Astrocyte of the cerebellum (primary cell): ENCODE measurements around the gene DEFB132.
A peak's percentile ranks its signal among the peaks of the same experiment; 100 is the strongest.
"Not testable (repeated sequence)": the region's sequence is repeated elsewhere in the genome, so short reads cannot be mapped to it uniquely, and the experiment has no call there.

Source experiments
- DNase-seq: peaks from one replicate; pipeline ENCODE4 v3.0.0-alpha.2; 2011; ENCODE audit warnings: low read depth
- H3K4me3 ChIP-seq: 2 replicates; pipeline ENCODE4 v1.5.1; 2011; ENCODE audit warnings: mild to moderate bottlenecking, low read depth, low read length, moderate library complexity
- in situ Hi-C: cut with HindIII; loops from 2 replicates; pipeline ENCODE4 v1.10.0; 2017; ENCODE audit warnings: low sequenced_read_pairs
- TF ChIP-seq, protein P1 (sequence below): IDR thresholded peaks from 2 replicates; pipeline ENCODE4 v1.5.1; 2012; ENCODE audit warnings: low read length, low read depth, moderate library complexity, mild to moderate bottlenecking; ENCODE audit errors: missing control alignments

DEFB132 gene

DNA sequence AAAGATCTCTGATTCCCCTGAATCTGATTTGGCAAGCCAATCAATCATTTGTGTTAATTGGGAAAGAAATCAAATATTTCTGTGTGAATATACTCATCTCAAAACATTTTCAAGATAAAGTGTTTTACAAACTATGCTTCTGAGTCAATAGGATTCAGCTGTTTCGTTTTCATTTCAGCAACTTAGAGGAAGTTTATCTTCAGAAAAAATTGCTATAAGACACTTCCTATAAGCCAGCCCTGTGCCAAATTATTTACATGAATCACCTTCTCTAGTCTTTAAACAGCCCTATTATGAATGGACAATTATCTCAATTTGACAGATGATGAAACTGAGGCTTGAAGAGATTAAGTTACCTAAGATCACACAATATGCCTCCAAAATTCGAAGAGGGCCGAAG, 19.6 kb upstream of the DEFB132 start:
- DNase-seq = no peak
- in situ Hi-C loops = no loop called here
- no peak overlapping the region for H3K4me3 ChIP-seq
- TF ChIP-seq, protein P1, sequence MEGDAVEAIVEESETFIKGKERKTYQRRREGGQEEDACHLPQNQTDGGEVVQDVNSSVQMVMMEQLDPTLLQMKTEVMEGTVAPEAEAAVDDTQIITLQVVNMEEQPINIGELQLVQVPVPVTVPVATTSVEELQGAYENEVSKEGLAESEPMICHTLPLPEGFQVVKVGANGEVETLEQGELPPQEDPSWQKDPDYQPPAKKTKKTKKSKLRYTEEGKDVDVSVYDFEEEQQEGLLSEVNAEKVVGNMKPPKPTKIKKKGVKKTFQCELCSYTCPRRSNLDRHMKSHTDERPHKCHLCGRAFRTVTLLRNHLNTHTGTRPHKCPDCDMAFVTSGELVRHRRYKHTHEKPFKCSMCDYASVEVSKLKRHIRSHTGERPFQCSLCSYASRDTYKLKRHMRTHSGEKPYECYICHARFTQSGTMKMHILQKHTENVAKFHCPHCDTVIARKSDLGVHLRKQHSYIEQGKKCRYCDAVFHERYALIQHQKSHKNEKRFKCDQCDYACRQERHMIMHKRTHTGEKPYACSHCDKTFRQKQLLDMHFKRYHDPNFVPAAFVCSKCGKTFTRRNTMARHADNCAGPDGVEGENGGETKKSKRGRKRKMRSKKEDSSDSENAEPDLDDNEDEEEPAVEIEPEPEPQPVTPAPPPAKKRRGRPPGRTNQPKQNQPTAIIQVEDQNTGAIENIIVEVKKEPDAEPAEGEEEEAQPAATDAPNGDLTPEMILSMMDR = no peak

DNA sequence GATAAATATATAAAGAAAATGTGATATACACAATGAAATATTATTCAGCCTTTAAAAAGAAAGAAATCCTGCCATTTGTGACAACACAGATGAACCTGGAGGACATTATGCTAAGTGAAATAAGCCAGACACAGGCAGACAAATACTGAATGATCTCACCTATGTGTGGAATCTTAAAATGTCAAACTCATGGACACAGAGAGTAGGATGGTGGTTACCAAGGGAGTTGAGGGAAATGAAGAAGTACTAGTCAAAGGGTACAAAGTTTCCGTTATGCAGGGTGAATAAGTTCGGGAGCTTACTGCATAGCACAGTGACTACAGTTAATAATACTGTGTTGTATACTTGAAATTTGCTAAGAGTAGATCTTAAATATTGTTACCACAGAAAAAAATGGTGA, 14.6 kb upstream of the DEFB132 start:
- DNase-seq = no peak
- no peak overlapping the region for H3K4me3 ChIP-seq
- TF ChIP-seq, protein P1 = no peak
- in situ Hi-C loops = no loop called here

DNA sequence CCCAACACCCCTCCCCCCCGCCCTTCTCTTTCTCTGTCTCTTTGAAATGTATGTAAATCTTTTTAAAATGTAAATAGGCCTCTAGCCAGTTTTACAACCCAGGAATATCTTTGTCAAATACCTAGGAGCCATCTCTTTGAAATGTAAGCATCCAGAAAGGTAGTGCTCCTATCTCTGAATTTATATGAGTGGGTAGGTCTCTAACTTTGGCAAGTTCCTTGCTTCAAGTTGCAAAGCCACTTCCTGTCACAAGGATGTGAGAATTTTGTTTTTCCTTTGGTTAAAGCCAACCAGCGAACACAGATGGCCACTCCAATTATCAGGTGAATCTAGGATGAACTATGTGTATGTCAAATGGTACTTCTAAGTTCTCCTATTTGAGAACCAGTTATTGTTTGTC, 6.2 kb upstream of the DEFB132 start:
- TF ChIP-seq, protein P1 = no peak
- no peak for DNase-seq
- in situ Hi-C loops = no loop called here
- H3K4me3 ChIP-seq = no peak overlapping the region

DNA sequence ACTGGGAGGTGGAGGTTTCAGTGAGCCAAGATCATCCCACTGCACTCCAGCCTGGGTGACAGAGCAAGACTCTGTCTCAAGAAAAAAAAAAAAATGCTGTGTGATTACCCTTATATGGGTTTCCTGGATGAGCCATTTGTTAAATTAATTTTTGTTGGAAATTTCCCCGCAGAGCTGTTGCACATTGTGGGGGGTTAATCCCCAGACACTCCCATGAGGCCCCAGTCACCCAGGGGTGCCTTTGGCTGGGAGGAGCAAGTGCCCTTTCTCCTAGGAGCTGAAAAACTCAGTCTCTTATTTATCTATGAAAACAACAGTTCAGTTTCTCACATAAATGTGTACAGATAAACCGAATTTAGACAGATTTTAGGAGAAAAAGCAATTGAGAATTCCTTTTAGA, 4.7 kb upstream of the DEFB132 start:
- DNase-seq = no peak
- no peak overlapping the region for H3K4me3 ChIP-seq
- TF ChIP-seq, protein P1 = no peak
- in situ Hi-C loops = no loop called here

DNA sequence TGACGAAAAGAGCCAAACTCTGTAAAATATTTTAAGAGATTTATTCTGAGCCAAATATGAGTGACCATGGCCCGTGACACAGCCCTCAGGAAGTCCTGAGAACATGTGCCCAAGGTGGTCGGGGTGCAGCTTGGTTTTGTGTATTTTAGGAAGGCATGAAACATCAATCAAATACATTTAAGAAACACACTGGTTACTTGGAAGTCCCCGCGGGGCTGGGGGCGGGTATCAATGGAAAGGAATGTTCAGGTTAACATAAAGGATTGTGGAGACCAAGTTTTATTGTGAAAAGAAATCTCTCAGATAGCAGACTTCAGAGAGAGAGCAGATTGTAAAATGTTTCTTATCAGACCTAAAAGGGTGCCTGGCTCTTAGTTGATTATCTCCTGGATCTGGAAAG, 4.1 kb upstream of the DEFB132 start:
- in situ Hi-C loops = not testable (repeated sequence)

DNA sequence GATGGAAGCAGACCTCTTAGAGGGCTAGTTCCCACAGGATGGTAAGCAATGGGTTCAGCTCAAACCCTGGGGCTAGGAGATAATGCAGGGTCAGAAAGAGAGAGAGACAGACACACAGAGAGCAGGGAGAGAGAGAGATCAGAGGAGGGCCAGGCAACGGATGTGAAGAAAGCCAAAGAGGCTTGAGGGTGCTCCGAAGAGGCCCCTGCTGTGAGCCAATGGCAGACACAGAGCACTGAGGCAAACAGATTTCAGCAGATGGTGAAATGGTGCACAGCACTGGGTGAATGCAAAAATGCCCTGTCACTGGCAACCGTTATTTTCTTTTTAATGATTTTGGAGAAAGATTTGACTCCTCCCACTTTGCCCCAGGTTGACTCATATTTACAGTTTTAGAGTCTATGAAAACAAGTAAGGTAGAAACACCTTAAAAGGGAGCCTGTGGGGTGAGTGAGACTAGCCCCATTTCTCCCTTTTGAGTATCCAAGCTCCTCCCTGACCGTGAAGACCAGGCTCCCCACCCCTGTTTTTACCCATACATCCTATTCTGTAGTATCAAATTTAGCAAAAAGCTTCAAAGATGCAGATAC, 840 bp downstream of the DEFB132 start:
- TF ChIP-seq, protein P1 = no peak
- no peak overlapping the region for H3K4me3 ChIP-seq
- in situ Hi-C loops = no loop called here
- DNase-seq = no peak

More for the DNA sequence above, 4.1 kb upstream of the DEFB132 start:
- not testable (repeated sequence) for H3K4me3 ChIP-seq, DNase-seq

DNA sequence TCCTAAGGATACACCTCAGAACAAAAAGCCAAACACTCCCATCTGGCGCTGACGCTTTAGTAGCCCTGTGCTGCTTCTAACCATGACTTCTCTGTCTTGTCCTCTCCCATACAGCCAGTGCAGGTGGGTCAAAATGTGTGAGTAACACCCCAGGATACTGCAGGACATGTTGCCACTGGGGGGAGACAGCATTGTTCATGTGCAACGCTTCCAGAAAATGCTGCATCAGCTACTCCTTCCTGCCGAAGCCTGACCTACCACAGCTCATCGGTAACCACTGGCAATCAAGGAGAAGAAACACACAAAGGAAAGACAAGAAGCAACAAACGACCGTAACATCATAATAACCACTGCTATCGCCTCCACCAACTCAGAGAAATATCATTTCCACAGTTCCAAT, 1.4 kb downstream of the DEFB132 start:
- TF ChIP-seq, protein P1 = peak; percentile 19
- no peak for DNase-seq
- H3K4me3 ChIP-seq = no peak overlapping the region
- in situ Hi-C loops = no loop called here
